Cardiac muscle cell (in vitro differentiated cells and primary cell): ENCODE data around the gene METTL8. TPM values are rescaled to one million over a fixed set of nuclear protein-coding genes. Genes with fewer than 3 reads are reported as not detected.
"Not testable (repeated sequence)": the region's sequence is repeated elsewhere in the genome, so short reads cannot be mapped to it uniquely, and the experiment has no call there.

Source experiments
- DNase-seq, 2 donors: peaks; one replicate each; pipeline versions ENCODE4 v3.0.0 to v3.0.0-alpha.2; 2010 to 2017; ENCODE audit warnings: low read depth in 1 of 2, low spot score in 1 of 2
- H3K27ac ChIP-seq: fragments of 200-600 bp; sonication (generic); 2 replicates; pipeline ENCODE4 v1.5.1; 2016
- H3K27me3 ChIP-seq: fragments of 200-600 bp; sonication (generic); 2 replicates; pipeline ENCODE4 v1.6.0; 2016; ENCODE audit warnings: control low read depth
- H3K36me3 ChIP-seq: fragments of 200-600 bp; sonication (generic); 2 replicates; pipeline ENCODE4 v1.5.1; 2016; ENCODE audit warnings: control low read depth
- H3K4me1 ChIP-seq: fragments of 200-600 bp; sonication (generic); 2 replicates; pipeline ENCODE4 v1.8.1; 2017; ENCODE audit warnings: low read depth, mild to moderate bottlenecking, mixed run types
- H3K4me3 ChIP-seq: fragments of 200-600 bp; sonication (generic); 2 replicates; pipeline ENCODE4 v1.5.1; 2016; ENCODE audit warnings: mild to moderate bottlenecking
- H3K9me3 ChIP-seq: fragments of 200-600 bp; sonication (generic); 2 replicates; pipeline ENCODE4 v1.5.1; 2017; ENCODE audit warnings: low read depth, mild to moderate bottlenecking, control low read depth
- CTCF ChIP-seq: IDR thresholded peaks from 2 replicates; pipeline ENCODE4 v1.5.1; 2012; ENCODE audit warnings: low read depth, mild to moderate bottlenecking, low read length
- polyA plus RNA-seq: library from polyadenylated mRNA; unstranded; fragments of >200 nt; fragmentation: Nextera tagmentation; extraction: Ambion mirVana; gene quantifications from 2 replicates; pipeline ENCODE4 v1.2.1, GENCODE V29; 2016
- total RNA-seq: library from RNA; depleted of rRNA; stranded (reverse); fragments of >200 nt; gene quantifications from 2 replicates; pipeline ENCODE4 v1.2.3, GENCODE V29; 2016

METTL8 gene
- total and polyA plus RNA-seq, 2 experiments from 2014 or later: 12.4 to 15.5 TPM

GRCh38 chr2:171430516-171431410 is 3.0 kb downstream of the METTL8 start:
- Histone ChIP-seq H3K36me3 (no peaks in the 10 kb centered on the region), H3K4me1 (no peaks in the 10 kb centered on the region), H3K9me3 (no peaks in the 10 kb centered on the region), H3K27ac (no peak overlapping the region), H3K4me3 (no peak overlapping the region), H3K27me3 (no peaks in the 10 kb centered on the region)
- no peak for TF ChIP-seq CTCF
- peak in 1 of 2 donors; percentile 49 for DNase-seq

GRCh38 chr2:171422710-171423495 is 10.9 kb downstream of the METTL8 start:
- H3K27me3 ChIP-seq, H3K4me3 ChIP-seq, H3K36me3 ChIP-seq, H3K9me3 ChIP-seq, H3K27ac ChIP-seq, DNase-seq, H3K4me1 ChIP-seq: not testable (repeated sequence)

- Histone ChIP-seq H3K27ac (no peak overlapping the region), H3K36me3 (no peaks in the 10 kb centered on the region), H3K9me3 (no peaks in the 10 kb centered on the region), H3K4me1 (peaks cover 6% of the 10 kb centered on the region), H3K27me3 (no peaks in the 10 kb centered on the region), H3K4me3 (no peak overlapping the region)
- no peak for TF ChIP-seq CTCF
- DNase-seq: no peak
These were observed 12.8 kb downstream of the METTL8 start for GRCh38 chr2:171420728-171421563.

GRCh38 chr2:171419333-171419732 is 14.5 kb downstream of the METTL8 start:
- Histone ChIP-seq H3K9me3 (no peaks in the 10 kb centered on the region), H3K27ac (no peak overlapping the region), H3K4me1 (peaks cover 6% of the 10 kb centered on the region), H3K36me3 (no peaks in the 10 kb centered on the region), H3K4me3 (no peak overlapping the region), H3K27me3 (no peaks in the 10 kb centered on the region)
- TF ChIP-seq CTCF: no peak
- DNase-seq: no peak

- Histone ChIP-seq H3K4me1 (no peaks in the 10 kb centered on the region), H3K9me3 (no peaks in the 10 kb centered on the region), H3K27ac (no peak overlapping the region), H3K36me3 (no peaks in the 10 kb centered on the region), H3K4me3 (no peak overlapping the region), H3K27me3 (no peaks in the 10 kb centered on the region)
- peak; percentile 94 for TF ChIP-seq CTCF
- peak; percentile 89 to 95 for DNase-seq
These were observed 17.5 kb downstream of the METTL8 start for GRCh38 chr2:171416009-171416926.

- not testable (repeated sequence) for H3K4me3 ChIP-seq, H3K27me3 ChIP-seq, H3K27ac ChIP-seq, H3K4me1 ChIP-seq, H3K36me3 ChIP-seq, H3K9me3 ChIP-seq, DNase-seq
These were observed 19.1 kb downstream of the METTL8 start for GRCh38 chr2:171414645-171415044.
